Naive thymus-derived CD4-positive, alpha-beta T cell (primary cell): Measurements from ENCODE around the gene ZW10. TPM values are rescaled to one million over a fixed set of nuclear protein-coding genes. Genes with fewer than 3 reads are reported as not detected.

Experiments used
- ATAC-seq: fragments of 150-1000 bp; cut with Tn5 transposase; 2 replicates; pipeline ENCODE4 v1.10.0; 2021; ENCODE audit warnings: mild to moderate bottlenecking, moderate library complexity
- CTCF ChIA-PET: fragments of 350-600 bp; sonication (Branson Sonifier 250); formaldehyde crosslinking; loops from one replicate; lab custom pipeline; 2021; ENCODE audit warnings: antibody characterized with exemption; lab: Charles Lee
- POLR2A ChIA-PET: fragments of 350-600 bp; sonication (Branson Sonifier 250); formaldehyde crosslinking; loops from one replicate; lab custom pipeline; 2021; ENCODE audit warnings: antibody characterized with exemption, inconsistent platforms; lab: Charles Lee
- DNase-seq, 9 donors: peaks; one replicate each; pipeline versions ENCODE4 v3.0.0 to v3.0.0-alpha.2; 2020 to 2022; ENCODE audit warnings: mixed read lengths in 1 of 9
- H3K27ac ChIP-seq: one replicate; pipeline ENCODE4 v1.7.0; 2013; ENCODE audit warnings: mild to moderate bottlenecking, low read depth, low read length, moderate library complexity
- H3K27me3 ChIP-seq, 2 donors: one replicate each; pipeline ENCODE4 v1.7.0; 2013; ENCODE audit warnings: low read length in 2 of 2, mild to moderate bottlenecking in 2 of 2, moderate library complexity in 2 of 2; ENCODE audit not compliant: control insufficient read depth in 2 of 2, insufficient read depth in 2 of 2
- H3K36me3 ChIP-seq, 3 experiments: 1 replicate in 2 of 3; 2 replicates in 1 of 3; pipeline ENCODE4 v1.7.0; 2013; ENCODE audit warnings: low read length in 3 of 3, mild to moderate bottlenecking in 3 of 3, moderate library complexity in 1 of 3; ENCODE audit not compliant: insufficient read depth in 3 of 3, control insufficient read depth in 2 of 3
- H3K4me1 ChIP-seq, 2 donors: one replicate each; pipeline ENCODE4 v1.7.0; 2013; ENCODE audit warnings: low read length in 2 of 2, mild to moderate bottlenecking in 2 of 2, moderate library complexity in 1 of 2; ENCODE audit not compliant: control insufficient read depth in 2 of 2, insufficient read depth in 2 of 2
- H3K4me3 ChIP-seq: 2 replicates; pipeline ENCODE4 v1.7.0; 2013; ENCODE audit warnings: mild to moderate bottlenecking, low read length
- H3K9me3 ChIP-seq, 3 experiments: 1 replicate in 2 of 3; 2 replicates in 1 of 3; pipeline ENCODE4 v1.7.0; 2013; ENCODE audit warnings: low read length in 3 of 3; ENCODE audit not compliant: control insufficient read depth in 2 of 3
- H3K27ac Mint-ChIP-seq, 9 donors: one replicate each; pipeline ENCODE4 v1.8.0; 2020 to 2022; ENCODE audit warnings: mixed read lengths in 9 of 9, mild to moderate bottlenecking in 8 of 9, moderate library complexity in 5 of 9, inconsistent platforms in 2 of 9
- H3K27me3 Mint-ChIP-seq, 5 donors: one replicate each; pipeline ENCODE4 v1.8.0; 2021 to 2022; ENCODE audit warnings: mixed read lengths in 5 of 5, mild to moderate bottlenecking in 1 of 5
- H3K36me3 Mint-ChIP-seq, 5 donors: one replicate each; pipeline ENCODE4 v1.8.0; 2020 to 2022; ENCODE audit warnings: mixed read lengths in 5 of 5, mild to moderate bottlenecking in 3 of 5, inconsistent platforms in 1 of 5
- H3K4me1 Mint-ChIP-seq, 7 donors: one replicate each; pipeline ENCODE4 v1.8.0; 2020 to 2022; ENCODE audit warnings: mixed read lengths in 7 of 7, mild to moderate bottlenecking in 3 of 7, inconsistent platforms in 1 of 7
- H3K4me3 Mint-ChIP-seq, 10 donors: one replicate each; pipeline ENCODE4 v1.8.0; 2020 to 2022; ENCODE audit warnings: mild to moderate bottlenecking in 10 of 10, mixed read lengths in 10 of 10, moderate library complexity in 6 of 10, inconsistent platforms in 2 of 10
- H3K9me3 Mint-ChIP-seq, 11 donors: one replicate each; pipeline ENCODE4 v1.8.0; 2020 to 2022; ENCODE audit warnings: mixed read lengths in 11 of 11, mild to moderate bottlenecking in 4 of 11, inconsistent platforms in 1 of 11, moderate library complexity in 1 of 11
- intact Hi-C, 2 donors: fragments of 100-400 bp; cut with micrococcal nuclease; formaldehyde crosslinking; loops; one replicate each; pipeline ENCODE4 v1.15.1; 2023
- polyA plus RNA-seq, 2 donors: library from polyadenylated mRNA; unstranded; fragments of 300-500 nt; fragmentation: Illumina TruSeq; gene quantifications; one replicate each; pipeline ENCODE4 v1.2.3, GENCODE V29; 2021
- total RNA-seq, 6 experiments: library from RNA in 5 of 6; stranded (reverse) in 5 of 6; gene quantifications; 1 replicate in 5 of 6; 2 replicates in 1 of 6; pipeline ENCODE4 v1.2.3 and lab custom pipeline; 2021 to 2026

ZW10 gene
- total and polyA plus RNA-seq, 7 experiments from 2014 or later: 5.0 to 21.2 (median 10.6) TPM

DNA sequence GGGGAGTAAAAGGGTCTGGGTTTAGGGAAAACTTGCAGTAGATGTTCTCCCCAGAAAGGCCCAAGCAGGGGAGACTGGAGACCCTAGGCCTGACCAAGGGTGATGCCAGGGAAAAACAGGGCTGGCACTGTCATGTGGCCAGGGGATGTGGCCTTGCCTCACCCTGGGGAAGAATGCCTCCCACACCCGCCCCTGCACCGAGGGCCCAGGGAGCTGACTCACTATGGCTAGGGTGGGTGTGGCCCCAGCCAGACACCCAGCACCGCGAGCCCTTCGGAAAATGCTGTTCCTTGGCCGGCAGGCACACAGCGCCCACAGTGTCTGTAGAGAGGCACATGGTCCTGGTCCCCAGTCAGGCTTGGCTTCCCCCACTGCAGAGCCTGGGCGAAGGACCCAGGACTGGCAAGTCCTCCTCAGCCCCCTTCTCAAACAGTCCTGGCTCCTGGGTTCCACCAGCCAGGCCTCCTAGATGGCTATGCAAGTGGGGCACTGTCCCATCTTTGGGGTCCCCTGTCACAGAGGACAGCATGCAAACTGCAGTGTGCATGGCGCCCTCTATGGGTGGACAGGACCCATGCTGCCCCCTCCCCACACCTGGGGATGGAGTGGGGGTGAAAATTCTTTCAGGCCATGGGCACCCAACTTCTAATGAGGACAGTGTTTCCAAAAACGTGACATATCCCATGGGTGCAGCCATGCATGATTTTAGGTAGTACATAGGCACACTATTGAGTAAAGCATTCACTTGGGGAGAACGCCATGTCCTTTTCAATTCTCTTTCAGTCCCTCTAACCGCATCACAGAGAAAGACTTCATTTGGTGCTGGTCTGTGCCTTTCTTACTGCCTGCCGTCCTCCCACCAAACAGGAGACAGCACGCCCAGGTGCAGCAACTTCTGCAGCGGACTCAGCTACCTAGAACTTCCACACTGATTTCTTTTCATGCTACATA, 82.6 kb downstream of the ZW10 start:
- POLR2A ChIA-PET: no interaction called here
- Mint-ChIP-seq H3K9me3 (no peaks in the 10 kb centered on the region), H3K27ac (no peak overlapping the region), H3K4me3 (no peak overlapping the region), H3K27me3 (no peaks in the 10 kb centered on the region), H3K36me3 (peaks cover 0 to 14% (median 0%) of the 10 kb centered on the region in 5 donors), H3K4me1 (peaks cover 0 to 4% (median 0%) of the 10 kb centered on the region in 7 donors)
- H3K27ac ChIP-seq: no peak overlapping the region
- CTCF ChIA-PET: no interaction called here
- H3K9me3 ChIP-seq: no peaks in the 10 kb centered on the region
- DNase-seq (no peak), ATAC-seq (no peak)
- H3K27me3 ChIP-seq: no peaks in the 10 kb centered on the region
- no peak overlapping the region for H3K4me3 ChIP-seq
- H3K36me3 ChIP-seq: no peaks in the 10 kb centered on the region
- intact Hi-C loops: no loop called here
- no peaks in the 10 kb centered on the region for H3K4me1 ChIP-seq

DNA sequence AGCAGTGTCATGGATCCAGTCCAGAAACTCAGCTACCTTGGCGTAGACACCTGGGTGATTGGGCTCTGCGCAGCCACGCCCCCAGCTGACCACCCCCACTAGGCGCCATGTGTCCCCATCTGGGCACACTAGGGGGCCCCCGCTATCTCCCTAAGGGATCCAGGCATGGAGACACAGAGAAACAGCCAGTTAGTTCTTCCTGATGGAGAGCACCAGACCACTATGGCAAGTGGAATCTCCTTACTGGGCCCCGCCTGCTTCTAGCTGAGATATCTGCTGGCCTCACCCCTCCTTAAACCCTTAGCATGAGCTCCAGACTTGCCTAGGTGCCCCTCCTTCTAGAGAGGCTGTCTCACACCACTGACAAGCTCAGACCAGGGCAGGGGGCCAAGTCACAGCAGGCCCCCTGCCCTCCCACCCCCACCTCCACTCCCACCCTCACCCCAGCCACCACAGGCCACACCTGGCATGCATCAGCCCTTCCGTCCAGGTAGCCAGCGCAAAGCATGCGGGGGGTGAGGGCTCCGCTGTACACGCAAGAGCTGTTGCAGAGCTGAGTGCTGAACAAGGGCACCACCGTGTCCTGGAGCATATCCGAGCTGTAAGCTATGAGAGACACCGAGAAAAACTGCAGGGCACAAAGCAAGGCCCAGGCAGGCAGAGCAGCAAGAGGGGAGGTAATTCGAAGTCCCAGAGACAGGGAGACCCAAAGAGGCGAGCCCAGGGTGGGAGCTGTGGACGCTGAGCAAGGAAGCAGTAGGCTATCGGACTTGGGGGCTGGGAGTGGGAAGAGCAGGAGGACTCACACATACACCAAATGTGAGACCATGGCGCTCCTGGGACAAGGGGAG, 83.5 kb downstream of the ZW10 start:
- ChIA-PET POLR2A (no interaction called here), CTCF (no interaction called here)
- Histone ChIP-seq H3K9me3 (no peaks in the 10 kb centered on the region), H3K27me3 (no peaks in the 10 kb centered on the region), H3K36me3 (no peaks in the 10 kb centered on the region), H3K4me1 (no peaks in the 10 kb centered on the region), H3K4me3 (no peak overlapping the region), H3K27ac (no peak overlapping the region)
- Mint-ChIP-seq H3K27ac (no peak overlapping the region), H3K9me3 (no peaks in the 10 kb centered on the region), H3K36me3 (peaks cover 0 to 8% (median 0%) of the 10 kb centered on the region in 5 donors), H3K27me3 (no peaks in the 10 kb centered on the region), H3K4me1 (peaks cover 0 to 5% (median 0%) of the 10 kb centered on the region in 7 donors), H3K4me3 (no peak overlapping the region)
- intact Hi-C loops: no loop called here
- DNase-seq (no peak), ATAC-seq (no peak)

DNA sequence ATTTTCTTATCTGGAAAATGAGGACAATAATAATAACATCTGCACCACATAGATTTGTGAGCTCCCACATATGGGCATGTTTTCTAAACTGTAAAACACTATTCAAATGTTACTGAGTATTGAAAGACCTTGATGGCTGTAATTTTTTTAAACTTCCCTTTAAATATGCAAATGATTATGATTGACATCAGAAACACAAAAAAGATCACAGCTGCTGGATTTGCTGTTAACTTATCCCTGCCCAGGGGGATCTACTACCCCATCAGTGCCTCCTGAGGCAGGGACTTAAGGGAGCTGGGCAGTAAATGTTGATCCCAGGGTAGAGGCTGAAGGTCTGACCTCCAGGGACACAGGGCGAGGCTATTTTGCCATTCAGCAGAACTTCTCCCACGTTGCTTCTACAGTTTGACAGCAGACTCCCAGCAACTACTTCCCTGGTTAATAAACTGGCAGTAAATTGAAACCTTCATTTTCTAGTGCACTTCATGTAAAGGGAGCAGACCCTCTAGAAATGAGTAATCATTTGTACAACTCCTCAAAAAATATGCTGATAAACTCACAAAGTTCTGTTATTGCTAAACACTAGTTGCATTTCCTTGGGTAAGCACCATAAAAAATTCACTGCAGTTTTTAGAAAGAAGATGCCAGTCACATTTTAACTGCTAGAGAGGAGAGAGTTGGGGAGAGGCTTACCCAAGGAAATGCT, 87.7 kb downstream of the ZW10 start:
- Mint-ChIP-seq H3K27ac (no peak overlapping the region), H3K9me3 (no peaks in the 10 kb centered on the region), H3K4me1 (peaks cover 0 to 5% (median 0%) of the 10 kb centered on the region in 7 donors), H3K36me3 (no peaks in the 10 kb centered on the region), H3K27me3 (no peaks in the 10 kb centered on the region), H3K4me3 (no peak overlapping the region)
- Histone ChIP-seq H3K9me3 (no peaks in the 10 kb centered on the region), H3K36me3 (no peaks in the 10 kb centered on the region), H3K27ac (no peak overlapping the region), H3K4me1 (no peaks in the 10 kb centered on the region), H3K27me3 (no peaks in the 10 kb centered on the region), H3K4me3 (no peak overlapping the region)
- intact Hi-C loops: no loop called here
- ATAC-seq (no peak), DNase-seq (no peak)
- POLR2A ChIA-PET: no interaction called here
- CTCF ChIA-PET: no interaction called here

DNA sequence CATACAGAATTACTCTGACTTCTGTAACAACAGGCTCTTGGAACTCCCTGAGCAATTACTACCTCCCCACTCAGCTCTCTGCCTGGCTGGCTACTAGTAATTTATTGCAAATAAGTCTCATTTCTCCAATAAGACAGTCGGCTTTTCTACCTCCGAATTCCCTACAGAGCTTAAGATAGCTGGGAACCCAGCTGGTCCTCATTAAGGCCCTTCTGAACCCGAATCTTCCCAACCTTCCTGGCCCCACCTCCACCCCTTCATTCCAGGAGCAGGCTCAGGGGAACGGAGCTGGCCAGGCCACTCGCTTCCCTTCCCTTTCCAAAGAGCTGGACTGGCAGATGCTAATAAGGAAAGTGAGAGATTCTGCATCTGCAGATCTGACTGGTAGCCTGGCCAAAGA, 89.0 kb downstream of the ZW10 start:
- CTCF ChIA-PET: no interaction called here
- no peaks in the 10 kb centered on the region for H3K4me1 ChIP-seq
- no peaks in the 10 kb centered on the region for H3K36me3 Mint-ChIP-seq
- DNase-seq: no peak
- peaks cover 0 to 5% (median 0%) of the 10 kb centered on the region in 7 donors for H3K4me1 Mint-ChIP-seq
- no peaks in the 10 kb centered on the region for H3K27me3 Mint-ChIP-seq
- H3K27ac Mint-ChIP-seq: no peak overlapping the region
- no peaks in the 10 kb centered on the region for H3K9me3 ChIP-seq
- no peaks in the 10 kb centered on the region for H3K27me3 ChIP-seq
- no peak overlapping the region for H3K27ac ChIP-seq
- POLR2A ChIA-PET: no interaction called here
- no peak for ATAC-seq
- H3K36me3 ChIP-seq: no peaks in the 10 kb centered on the region
- H3K9me3 Mint-ChIP-seq: no peaks in the 10 kb centered on the region
- no peak overlapping the region for H3K4me3 ChIP-seq
- H3K4me3 Mint-ChIP-seq: no peak overlapping the region
- intact Hi-C loops: no loop called here

DNA sequence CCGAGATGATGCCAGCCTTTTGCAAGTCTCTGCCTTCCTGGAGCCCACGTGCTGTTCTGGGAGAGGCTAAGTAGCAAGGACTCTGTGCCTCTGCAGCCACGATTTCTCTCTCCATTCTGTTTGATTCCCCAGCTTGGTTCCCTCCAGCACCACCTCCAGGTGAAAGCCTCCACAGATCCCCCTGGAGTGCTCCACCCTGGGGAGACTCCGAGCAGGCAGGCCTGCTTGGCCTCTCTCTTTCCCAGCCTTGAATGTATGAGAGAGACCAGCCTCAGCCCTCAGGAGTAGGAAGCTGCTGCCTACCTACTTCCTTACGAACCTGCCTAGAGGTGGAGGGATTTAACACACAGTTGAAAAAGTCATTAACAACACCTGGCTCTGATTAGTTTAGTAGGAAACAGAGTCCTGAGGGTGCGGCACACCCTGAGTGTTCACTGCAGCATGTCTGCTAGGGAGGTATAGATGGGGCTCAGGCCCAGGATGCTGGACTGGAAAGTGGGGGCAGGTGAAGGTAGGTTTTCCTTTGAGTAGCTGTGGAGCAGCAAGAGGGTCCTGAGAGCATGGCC, 89.9 kb downstream of the ZW10 start:
- H3K27me3 ChIP-seq: no peaks in the 10 kb centered on the region
- Mint-ChIP-seq H3K36me3 (no peaks in the 10 kb centered on the region), H3K27ac (no peak overlapping the region), H3K9me3 (no peaks in the 10 kb centered on the region), H3K4me3 (no peak overlapping the region), H3K27me3 (no peaks in the 10 kb centered on the region), H3K4me1 (peaks cover 0 to 5% (median 0%) of the 10 kb centered on the region in 7 donors)
- H3K9me3 ChIP-seq: no peaks in the 10 kb centered on the region
- ATAC-seq (no peak), DNase-seq (no peak)
- H3K4me3 ChIP-seq: no peak overlapping the region
- H3K36me3 ChIP-seq: no peaks in the 10 kb centered on the region
- H3K4me1 ChIP-seq: no peaks in the 10 kb centered on the region
- intact Hi-C loops: no loop called here
- H3K27ac ChIP-seq: no peak overlapping the region
- ChIA-PET CTCF (no interaction called here), POLR2A (no interaction called here)
